ENCODE results near the gene EPC1. TPM values are rescaled to one million over a fixed set of nuclear protein-coding genes. Genes with fewer than 3 reads are reported as not detected.

The EPC1 gene, protein sequence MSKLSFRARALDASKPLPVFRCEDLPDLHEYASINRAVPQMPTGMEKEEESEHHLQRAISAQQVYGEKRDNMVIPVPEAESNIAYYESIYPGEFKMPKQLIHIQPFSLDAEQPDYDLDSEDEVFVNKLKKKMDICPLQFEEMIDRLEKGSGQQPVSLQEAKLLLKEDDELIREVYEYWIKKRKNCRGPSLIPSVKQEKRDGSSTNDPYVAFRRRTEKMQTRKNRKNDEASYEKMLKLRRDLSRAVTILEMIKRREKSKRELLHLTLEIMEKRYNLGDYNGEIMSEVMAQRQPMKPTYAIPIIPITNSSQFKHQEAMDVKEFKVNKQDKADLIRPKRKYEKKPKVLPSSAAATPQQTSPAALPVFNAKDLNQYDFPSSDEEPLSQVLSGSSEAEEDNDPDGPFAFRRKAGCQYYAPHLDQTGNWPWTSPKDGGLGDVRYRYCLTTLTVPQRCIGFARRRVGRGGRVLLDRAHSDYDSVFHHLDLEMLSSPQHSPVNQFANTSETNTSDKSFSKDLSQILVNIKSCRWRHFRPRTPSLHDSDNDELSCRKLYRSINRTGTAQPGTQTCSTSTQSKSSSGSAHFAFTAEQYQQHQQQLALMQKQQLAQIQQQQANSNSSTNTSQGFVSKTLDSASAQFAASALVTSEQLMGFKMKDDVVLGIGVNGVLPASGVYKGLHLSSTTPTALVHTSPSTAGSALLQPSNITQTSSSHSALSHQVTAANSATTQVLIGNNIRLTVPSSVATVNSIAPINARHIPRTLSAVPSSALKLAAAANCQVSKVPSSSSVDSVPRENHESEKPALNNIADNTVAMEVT
- total RNA-seq (2022; extraction: Qiagen RNA extraction; ENCODE audit: low read depth), result 15.4 to 20.4 TPM (median 17.6 TPM) in 5 replicates

DNA sequence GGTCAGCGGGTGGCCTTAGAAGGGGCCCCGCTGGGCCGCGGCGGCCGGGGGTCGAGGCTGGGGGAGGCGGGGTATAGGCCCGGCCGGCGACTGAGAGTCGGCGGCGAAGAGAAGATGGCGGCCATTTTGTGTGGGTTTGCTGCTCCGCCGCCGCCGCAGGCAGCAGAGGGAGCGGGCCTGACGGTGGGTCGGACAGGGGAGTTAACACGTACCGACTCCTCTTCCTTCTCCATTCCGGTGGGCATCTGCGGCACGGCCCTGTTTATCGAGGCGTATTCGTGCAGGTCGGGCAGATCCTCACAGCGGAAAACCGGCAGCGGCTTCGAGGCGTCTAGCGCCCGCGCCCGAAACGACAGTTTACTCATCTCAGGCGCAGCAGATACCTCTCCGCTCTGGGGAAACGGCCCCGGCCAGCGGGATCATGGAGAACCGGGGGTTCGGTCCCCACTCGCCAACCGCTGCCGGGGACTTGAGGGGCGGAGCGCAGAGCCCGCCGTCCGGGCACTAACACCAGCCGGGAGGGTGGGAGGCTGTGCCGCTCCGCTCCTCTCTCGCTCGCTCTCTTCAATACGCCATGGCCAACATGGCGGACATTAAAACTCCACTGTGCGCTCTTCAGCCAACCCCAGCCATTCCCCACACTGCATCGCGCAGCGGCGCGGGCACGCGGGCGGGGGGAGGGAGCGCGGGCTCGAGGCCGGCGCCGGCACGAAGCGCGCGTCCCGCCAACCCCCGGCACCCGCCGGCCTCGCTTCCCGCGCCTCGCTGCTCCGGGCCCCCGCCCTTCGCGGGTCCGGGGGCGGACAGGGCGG is at the start of gene EPC1:
Gene EPC1 (minus strand): TSS at position 608 of the 812 bp plus-strand sequence. CDS start 243 bp downstream, at position 365.

Other genes with a start within 250 kb of the EPC1 start
- gene CCDC7, start 99.0 kb upstream of the EPC1 start, total RNA-seq (2022; extraction: Qiagen RNA extraction; ENCODE audit: low read depth), result 0.68 to 1.4 TPM (median 0.84 TPM) in 5 replicates